ENCODE data around the gene HHLA2.

Gene HHLA2

DNA sequence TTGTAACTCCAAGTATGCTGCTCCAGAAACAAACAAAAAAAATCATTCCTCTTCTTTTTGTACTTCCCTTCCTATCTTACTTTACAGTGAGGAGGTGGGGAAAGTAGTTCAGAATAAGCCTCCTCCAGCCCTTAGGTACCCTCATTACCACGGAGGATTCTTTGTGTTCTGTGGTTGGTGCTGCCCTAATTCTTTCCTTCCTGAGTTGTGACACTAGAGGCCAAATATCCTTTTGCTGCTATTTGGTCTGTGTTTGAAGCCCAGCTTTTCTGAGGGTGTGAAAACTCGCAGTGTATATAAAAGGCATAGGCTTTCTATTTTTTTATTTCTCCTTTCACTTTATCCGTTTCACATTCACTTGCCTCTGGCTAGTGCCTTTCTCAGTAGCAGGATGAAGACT, 98.2 kb downstream of the HHLA2 start:
- peak; percentile 5 to 45 for DNase-seq

DNA sequence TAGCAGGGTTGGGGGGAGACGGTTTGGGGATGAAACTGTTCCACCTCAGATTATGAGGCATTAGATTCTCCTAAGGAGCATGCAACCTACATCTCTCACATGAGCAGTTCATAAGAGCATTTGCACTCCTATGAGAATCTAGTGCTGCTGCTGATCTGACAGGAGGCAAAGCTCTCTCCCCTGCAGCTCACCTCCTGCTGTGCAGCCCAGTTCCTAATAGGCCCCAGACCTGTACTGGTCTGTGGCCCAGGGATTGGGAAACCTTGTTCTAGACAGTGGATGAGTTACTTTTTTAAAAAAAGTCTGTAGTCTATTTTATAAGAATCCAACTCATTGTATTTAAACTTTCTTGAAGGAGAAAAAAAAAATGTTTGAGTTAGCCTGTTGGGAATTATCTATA, 100.0 kb downstream of the HHLA2 start:
- no peak for DNase-seq

DNA sequence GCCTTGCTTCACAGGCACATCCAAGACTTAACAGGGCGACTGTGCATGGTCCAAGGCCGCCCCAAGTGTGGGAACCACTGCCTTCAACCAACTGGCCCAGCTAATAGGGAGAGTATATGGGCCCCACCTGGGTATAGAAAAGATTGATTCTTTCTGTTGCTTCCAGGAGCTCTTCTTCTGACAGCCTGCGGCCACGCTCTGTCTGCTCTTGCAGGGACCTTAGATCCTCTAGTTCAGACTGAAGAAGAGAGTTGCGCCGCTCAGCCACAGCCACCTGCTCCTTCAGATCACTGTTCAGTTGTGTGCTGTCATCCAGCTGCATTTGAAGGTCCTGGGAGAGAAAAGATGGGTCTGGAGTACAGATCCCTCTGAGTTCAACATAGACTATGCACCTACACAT, 102.2 kb downstream of the HHLA2 start:
- no peak for DNase-seq

DNA sequence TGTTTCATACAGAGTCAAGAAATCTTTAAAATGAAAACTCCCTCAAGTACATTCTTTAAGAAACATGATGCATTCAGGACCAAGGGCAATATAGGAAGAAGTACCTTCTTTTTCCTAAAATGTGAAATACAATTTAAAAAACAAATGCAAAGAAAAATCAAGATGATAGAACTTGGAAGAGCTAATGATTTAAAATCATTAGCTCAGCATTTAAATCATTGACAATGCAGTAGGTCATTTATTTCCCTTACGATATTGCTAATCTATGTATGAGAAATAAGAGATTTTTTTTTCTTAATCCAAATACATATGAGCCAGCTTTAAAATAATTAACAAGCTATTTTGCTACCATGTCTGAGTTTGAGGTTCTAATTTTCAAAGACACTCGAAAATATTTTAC, 105.5 kb downstream of the HHLA2 start:
- DNase-seq, result no peak

DNA sequence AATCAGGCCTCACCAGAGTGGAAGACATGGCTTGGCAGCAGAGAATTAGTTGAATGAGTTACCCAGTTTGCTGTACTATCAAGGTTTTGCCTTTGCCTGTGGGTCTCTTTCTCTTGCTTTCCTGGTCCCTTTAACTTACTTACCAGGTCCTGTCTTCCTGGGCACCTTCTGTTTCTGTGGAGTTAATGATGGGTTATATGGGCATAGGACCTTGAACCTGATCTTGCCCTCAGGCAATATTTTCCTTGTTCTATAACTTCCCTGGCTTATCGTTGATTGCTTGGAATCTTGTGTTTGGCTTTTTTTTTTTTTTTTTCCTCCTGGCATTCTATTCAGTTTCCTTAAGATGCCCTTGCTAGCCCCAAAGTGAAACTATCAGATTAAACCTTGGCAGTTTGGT, 106.8 kb downstream of the HHLA2 start:
- no peak for DNase-seq

DNA sequence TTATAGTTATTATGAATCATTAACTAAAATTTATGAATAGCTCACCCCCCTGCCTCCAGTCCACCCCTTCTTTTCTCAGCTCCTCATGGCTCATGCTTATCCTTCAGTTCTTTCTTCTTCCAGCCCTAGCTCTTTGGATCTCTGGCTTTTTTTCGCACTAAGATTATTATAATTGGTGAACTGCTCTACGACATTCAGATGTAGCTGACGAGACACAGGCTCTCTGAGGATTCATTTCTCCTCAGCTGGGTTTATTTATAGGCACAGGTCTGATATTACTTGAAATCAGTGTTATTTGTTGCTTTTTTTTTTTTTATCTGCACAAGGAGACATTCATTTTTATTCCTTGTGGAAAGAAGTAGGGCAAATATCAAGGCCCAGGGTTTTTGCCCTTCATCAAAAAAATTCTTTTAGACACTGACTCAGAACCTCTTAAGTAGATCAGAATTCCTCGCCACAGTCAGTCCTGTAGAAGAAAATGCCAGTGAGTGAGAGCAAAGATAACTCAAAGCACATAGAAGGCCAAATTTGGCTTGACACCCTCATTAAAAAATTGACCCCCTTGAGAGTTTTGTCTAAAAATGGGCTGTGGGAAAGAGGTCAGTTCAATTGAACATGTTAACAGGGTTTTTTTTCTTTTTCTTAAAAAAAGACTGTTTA, 107.5 kb downstream of the HHLA2 start:
- DNase-seq, result no peak

DNA sequence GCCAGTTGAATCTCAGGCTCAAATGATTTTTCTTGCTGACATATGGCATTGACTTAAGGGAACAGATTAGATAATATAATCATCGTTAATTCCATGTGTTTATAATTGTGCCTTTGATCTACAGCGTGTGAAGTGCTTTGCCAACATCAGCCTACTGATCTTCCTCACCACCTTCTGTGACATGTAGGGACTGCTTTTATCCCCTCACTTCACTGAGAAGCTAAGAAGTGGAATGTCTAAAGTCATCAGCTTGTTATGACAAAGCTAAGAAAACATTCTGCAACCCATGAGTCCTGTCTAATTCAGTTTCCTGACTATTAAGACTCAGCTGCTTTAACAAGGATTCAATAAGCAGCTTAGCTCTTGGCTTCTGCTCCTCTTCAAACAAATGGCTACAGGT, 108.0 kb downstream of the HHLA2 start:
- no peak for DNase-seq

DNA sequence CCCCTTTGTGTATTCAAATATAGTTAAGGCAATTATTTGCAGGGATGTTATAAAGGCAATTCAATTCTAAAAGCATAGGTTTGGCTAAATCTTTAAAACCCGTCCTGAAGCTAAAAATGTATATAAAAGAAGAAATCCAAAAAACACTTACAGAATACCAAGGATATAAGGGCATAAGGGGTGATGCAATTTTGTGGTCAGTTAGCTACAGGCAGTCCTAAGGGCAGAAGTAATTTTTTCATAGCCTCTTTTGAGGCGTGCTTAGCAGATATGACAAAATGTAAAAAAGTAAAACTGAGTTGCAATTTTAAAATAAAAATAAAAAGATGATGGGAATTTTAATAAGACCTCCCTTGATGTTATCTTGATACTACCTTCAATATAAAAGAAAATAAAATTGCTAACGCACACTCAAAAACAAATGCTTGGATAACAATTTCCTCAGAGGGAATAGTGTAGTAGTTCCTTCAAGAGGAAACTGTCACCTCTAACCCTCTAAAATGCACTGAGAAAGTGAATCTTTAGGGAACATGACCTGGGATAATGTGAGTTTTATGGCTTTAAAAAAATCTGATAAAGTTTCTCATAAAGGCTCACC, 109.8 kb downstream of the HHLA2 start:
- DNase-seq, result peak; percentile 10 to 11

DNA sequence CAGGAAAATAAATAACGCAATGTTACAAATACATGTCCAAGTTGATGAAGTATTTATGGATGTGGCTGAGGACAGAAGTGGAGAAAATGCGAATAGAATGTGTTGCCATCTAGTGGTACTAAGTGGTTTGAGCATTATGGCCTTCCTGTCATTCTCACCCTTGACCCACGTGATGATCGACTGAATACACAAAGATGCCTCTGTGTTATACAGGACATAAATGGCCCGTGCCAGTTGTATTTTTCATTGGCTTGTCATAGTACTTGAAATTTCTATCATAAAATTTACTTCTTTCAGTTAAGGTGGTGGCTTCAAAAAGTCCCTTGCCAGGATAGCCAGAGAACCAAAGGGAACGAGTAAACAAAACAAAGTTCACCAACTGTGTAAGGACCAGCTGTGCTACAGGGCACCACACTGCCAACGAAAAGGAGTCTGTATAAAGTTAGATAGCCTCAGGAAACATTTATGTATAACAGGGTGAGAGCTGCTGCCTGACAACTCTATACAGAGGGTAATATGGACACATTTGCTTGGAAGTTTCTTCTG, 110.4 kb downstream of the HHLA2 start:
- DNase-seq, result peak; percentile 67 to 72

DNA sequence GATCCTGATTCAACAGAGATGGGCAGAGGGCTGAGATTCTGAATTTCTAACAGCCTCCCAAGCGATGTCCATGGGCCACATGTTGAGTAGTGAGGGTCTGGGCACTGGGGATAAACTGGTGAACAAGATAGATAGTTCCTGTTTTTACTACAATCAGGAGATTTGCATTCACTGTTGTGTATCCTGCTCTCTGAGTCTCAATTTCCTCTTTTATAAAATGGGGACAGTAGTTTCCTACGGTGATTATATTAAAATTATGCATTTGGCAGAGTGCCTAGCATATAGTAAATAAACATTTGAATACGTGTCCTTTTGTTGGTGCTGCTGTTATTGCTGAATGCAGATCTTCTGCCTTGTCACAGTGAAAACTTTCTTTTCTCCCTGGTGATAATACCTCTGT, 111.5 kb downstream of the HHLA2 start:
- peak; percentile 56 to 57 for DNase-seq

DNA sequence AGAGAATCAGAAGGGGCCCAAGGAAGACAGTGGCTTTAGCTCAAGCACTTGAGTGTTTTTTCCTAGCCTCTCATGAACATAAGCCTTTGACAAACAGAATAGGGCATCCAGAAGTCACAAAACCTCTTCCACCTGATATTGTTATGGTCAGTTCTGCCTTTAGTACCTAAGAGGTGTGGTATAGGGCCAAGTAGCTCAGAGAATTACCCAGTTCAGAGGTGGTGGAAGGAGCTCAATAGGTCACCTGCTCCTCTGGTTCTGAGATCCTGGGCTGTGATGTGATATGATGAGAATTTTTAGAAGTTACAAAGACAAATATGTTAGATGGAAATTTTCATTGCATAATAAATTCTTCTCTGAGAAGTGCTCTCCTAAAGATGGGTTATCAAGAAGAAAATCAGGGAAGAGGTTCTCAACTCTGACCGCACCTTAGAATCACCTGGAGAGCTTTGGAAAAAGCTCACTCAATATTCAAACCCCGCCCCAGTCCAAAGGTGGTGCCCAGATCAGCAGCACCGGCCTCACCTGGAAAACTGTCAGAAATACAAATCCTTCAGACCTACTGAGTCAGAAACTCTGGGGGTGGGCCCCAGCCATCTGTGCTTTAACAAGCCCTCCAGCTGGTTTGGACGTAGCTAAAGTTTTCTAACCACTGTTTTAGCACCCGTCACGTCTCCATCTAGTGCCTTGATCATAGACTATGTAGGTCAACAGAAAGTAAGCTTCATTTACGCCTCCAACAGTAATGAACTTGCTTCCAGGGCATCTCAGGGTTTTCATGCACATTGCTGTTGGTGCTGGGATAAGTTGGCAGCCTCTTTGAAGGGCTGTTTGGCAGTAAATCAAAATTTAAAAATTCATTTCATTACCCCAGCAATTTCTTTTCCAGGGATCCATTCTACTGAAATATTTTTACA, 112.8 kb downstream of the HHLA2 start:
- no peak for DNase-seq

DNA sequence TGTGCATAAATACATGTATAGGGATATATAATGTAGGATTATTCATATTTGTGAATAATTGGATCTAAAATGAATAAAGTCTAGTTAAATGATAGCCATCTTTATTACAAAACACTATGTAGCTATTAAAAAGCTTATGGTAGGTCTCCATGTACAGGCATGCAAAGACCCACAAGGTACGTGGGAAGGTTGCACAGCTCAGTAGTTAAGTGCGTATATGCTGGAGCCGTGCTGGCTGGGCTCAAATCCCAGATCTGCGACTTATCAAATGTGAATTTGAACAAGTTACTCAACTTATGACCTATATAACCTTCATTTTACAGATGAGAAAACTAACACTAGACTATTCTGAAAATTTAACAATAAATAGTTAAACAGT, 113.4 kb downstream of the HHLA2 start:
- DNase-seq, result no peak

DNA sequence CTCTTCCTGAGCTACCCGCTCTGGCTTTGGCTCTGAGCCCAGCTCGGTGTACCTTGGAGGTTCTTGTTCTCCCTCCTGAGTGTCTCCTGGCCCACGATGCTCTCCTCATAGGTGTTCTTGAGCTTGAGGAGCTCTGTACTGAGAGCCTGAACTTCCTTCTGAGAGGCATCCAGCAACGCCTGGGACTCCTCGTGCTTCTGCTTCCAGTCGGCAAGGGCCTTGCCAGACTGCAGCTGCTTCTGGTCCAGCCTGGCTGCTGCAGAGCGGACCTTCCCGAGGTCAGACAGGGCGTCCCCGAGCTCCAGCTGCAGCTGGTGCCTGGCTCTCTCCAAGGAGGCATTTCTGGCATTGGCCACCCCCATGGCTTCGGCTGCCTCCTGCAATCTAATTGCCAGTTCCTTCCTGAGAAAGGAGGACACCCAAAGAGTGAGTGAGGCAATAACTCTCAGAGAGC, 114.2 kb downstream of the HHLA2 start:
- DNase-seq, result no peak

DNA sequence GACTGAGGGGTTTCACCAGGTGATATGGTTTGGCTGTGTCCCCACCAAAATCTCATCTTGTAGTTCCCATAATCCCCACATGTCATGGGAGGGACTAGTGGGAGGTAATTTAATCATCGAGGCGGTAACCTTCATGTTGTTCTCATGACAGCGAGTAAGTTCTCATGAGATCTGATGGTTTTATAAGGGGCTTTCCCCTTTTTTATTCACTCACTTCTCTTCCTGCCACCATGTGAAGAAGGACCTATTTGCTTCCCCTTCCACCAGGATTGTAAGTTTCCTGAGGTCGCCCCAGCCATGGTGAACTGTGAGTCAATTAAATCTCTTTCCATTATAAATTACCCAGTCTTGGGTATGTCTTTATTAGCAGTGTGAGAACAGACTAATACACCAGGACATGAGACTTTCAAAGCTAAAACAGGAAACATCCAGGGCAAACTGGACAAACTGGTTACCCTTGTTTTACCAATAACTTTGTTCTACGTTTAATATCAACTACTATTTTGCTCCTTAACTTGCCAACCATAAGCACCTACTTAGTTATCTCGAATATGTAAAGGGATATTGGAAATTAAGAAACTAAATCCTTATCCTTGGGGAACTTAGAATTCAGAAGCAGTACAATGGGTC, 115.9 kb downstream of the HHLA2 start:
- no peak for DNase-seq

DNA sequence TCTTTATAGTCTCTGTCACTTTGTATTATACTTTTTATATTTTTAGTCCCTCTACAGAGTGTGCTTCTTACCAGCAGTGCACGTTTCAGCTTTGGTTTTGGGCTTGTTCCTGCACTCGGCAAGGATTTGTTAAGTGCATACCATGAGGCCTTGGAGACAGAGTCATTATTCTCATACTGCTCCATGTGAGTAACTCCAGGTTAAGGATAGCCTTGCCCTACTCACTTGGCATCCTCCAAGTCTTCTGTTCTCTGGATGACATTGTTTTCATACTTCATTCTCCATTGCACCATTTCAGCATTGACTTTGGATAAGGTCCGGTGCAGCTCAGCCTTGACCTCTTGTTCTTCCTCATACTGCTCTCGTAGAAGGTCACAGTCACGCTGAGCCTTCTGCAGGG, 117.7 kb downstream of the HHLA2 start:
- DNase-seq, result no peak

DNA sequence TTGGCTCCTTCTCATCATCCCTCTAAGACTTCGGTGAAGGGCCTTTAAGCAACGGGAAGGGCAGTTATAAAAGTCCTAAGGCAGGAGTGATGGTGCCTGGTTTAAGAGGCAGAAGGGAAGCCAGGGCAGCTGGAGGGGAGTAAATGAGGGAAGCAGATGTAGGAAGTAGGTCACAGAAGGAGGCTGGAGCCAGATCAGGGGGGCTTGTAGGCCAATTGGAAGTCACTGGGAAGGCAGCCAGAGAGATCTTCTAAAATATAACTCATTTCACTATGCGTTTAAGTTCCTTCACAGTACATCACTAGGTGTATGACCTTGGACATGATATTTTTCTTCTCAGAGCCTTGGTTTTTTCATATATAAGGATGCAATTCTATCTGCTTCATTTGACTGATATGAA, 119.3 kb downstream of the HHLA2 start:
- peak; percentile 24 to 34 for DNase-seq

DNA sequence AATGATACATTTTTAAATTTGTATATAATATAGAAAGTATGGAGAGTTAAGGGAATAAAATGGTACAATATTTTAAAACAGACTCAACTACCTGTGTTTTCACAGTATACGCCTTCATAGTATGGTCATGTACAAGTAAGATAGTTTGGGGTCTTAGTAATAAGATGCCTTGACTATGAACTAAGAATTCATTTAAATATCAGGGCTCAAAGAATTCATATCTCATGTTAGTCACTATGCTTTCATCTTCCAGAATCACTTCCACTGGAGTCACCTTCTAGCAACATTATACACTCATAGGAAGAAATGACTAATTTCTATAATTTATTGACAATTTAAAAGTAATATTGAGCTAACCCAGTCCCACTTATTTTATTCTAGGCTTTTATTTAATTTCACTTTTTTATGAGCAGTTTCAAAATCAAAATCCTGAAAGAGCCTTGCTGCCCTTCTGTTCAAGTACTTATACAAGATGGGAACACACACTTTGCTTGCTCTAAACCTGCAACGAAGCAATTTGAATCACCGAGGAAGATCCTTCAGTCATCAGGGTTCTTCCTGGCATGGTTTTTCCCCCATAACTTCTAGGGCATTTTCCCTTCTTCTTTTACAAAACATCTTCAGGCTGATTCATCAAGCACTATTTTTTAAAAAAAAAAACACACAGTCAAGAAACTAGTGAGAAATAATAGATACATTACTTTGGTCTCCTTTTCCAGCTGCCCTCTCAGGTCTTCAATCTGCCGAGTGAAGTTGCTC, 119.9 kb downstream of the HHLA2 start:
- DNase-seq, result no peak

DNA sequence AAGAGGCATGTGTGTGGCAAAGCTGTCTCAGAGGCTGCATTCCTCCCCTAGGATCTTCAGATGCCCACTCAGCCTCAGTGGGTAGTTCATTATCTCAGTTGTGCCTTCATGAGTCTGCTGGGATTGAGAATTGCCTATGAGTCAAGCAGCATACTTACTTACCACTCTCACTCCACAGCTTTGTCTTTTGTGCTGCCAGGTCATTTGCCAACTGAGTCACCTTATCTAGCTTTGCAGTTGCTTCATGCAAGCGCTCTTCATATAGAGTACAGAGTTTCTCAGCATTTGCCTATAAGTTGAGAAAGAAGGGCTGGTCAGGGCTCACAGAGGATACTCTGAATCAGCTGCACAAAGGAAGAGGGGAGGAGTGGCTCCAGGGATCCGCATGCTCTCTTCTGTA, 124.6 kb downstream of the HHLA2 start:
- DNase-seq, result no peak

Measured in Kasumi-1 (cell line).